Measurements from ENCODE around the gene SUSD1. TPM values are rescaled to one million over a fixed set of nuclear protein-coding genes. Genes with fewer than 3 reads are reported as not detected.

The SUSD1 gene
- total and polyA plus RNA-seq, 9 of the 15 experiments (the other 6 are each of a cell fraction or from before 2014, with no cell fraction given) = 10.9 to 44.4 (median 36.1) TPM

- no peaks in the 10 kb centered on the region for H4K20me1 ChIP-seq (replicated peaks; ENCODE audit: control insufficient read depth, insufficient read depth, low read length)
- peak overlapping the region; percentile 80; the same call in 1 of the 2 replicates for H3K4me2 ChIP-seq (ENCODE audit: insufficient read depth, low read length)
- H3K79me2 ChIP-seq (ENCODE audit: control insufficient read depth, insufficient read depth, low read length) = peaks cover 28% of the 10 kb centered on the region
- ChIA-PET POLR2A (interaction anchor here (0.6 to 1.6 kb wide), 4 partner anchors 10 to 476 kb away, joined by 3 to 5 read pairs (median 4); no protein-coding TSS in a partner anchor), CTCF (ENCODE audit: low intra/inter-chr PET ratio) (interaction anchor here (0.6 to 3.2 kb wide), 5 partner anchors 127 to 477 kb away, joined by 3 to 38 read pairs (median 6); partner anchors contain the start of gene UGCG)
- H3K9me3 ChIP-seq (replicated peaks; ENCODE audit: control insufficient read depth, insufficient read depth, low read depth, low read length) = no peaks in the 10 kb centered on the region
- no peak overlapping the region for H2AFZ ChIP-seq (ENCODE audit: low read depth, low read length)
- intact Hi-C loops (cut with micrococcal nuclease) (loop anchor here (1.0 to 5.0 kb wide), 7 partner anchors 72 to 477 kb away; partner anchors contain the start of genes PTGR1 and UGCG), in situ Hi-C loops (cut with MboI) (loop anchor here (5.0 to 25.0 kb wide), 2 partner anchors 312 to 738 kb away; no protein-coding TSS in a partner anchor)
- H3K4me3 ChIP-seq = no peak overlapping the region
- 81% methylated on average over 11 of the region's 11 CpGs for WGBS (ENCODE audit: insufficient coverage, low coverage, missing lambda C conversion rate)
- no peaks in the 10 kb centered on the region for H3K9me1 ChIP-seq (ENCODE audit: control insufficient read depth, insufficient read depth, low read length)
- no peaks in the 10 kb centered on the region for H3K27me3 ChIP-seq (ENCODE audit: control insufficient read depth in 2 of 2, insufficient read depth in 2 of 2, low read length in 2 of 2)
- peak; percentile 76 for ATAC-seq
- H3K4me1 ChIP-seq (replicated peaks in 1 of 2; ENCODE audit: control insufficient read depth in 2 of 2, insufficient read depth in 2 of 2, low read length in 2 of 2) = peaks cover 31 to 45% of the 10 kb centered on the region in 2 experiments
- peak in 3 of 4 experiments; percentile 37 to 79 (median 41) for DNase-seq (ENCODE audit: extremely low read depth in 1 of 4, low spot score in 3 of 4)
- H3K36me3 ChIP-seq (ENCODE audit: control insufficient read depth, insufficient read depth, low read length) = peaks cover 56% of the 10 kb centered on the region
- peak overlapping the region; percentile 81 for H3K27ac ChIP-seq (ENCODE audit: extremely low read depth, low read depth, low read length)
- H3K9ac ChIP-seq (ENCODE audit: insufficient read depth in 1 of 2, low read depth in 2 of 2, low read length in 2 of 2) = no peak overlapping the region
- peak; percentile 85 for FAIRE-seq
- BruUV-seq (replicated peaks) = no TSS peak
- TF ChIP-seq ZNF586 (CRISPR knock-in tag; conservative IDR thresholded peaks at IDR 0.05) (no peak), CTCF (IDR thresholded peaks at IDR 0.05 in 2 of 3, conservative IDR thresholded peaks at IDR 0.05 in 1 of 3; ENCODE audit: insufficient read depth in 2 of 3, low read depth in 1 of 3, low read length in 3 of 3) (peak; percentile 72 to 93 (median 88)), E4F1 (CRISPR knock-in tag; IDR thresholded peaks at IDR 0.05; ENCODE audit: borderline replicate concordance) (no peak), FOXJ2 (tag; IDR thresholded peaks at IDR 0.05) (no peak), ZNF217 (CRISPR knock-in tag; IDR thresholded peaks at IDR 0.05) (no peak), NFE2L1 (tag; IDR thresholded peaks at IDR 0.05; ENCODE audit: borderline replicate concordance, low read depth) (no peak), ZFX (CRISPR knock-in tag; IDR thresholded peaks at IDR 0.05) (0 out of 2 replicates have a peak, but pooled peaks have one; percentile 19), ZNF639 (CRISPR knock-in tag; conservative IDR thresholded peaks at IDR 0.05 in 1 of 2, IDR thresholded peaks at IDR 0.05 in 1 of 2) (peak in 1 of 2 experiments; percentile 36; a peak in 1 of 4 replicates), KAT8 (IDR thresholded peaks at IDR 0.05; ENCODE audit: low read depth) (no peak), NR2C2 (CRISPR knock-in tag; IDR thresholded peaks at IDR 0.05) (no peak), NR2C2 (tag; IDR thresholded peaks at IDR 0.05) (0 out of 2 replicates have a peak, but pooled peaks have one; percentile 1)
These were observed 100.7 kb downstream of the SUSD1 start for GRCh38 chr9:112074250-112075008.

Measured in K562 (cell line).